M059J (cell line): ENCODE data around the gene WFDC8. TPM values are rescaled to one million over a fixed set of nuclear protein-coding genes. Genes with fewer than 3 reads are reported as not detected.
"Not testable (repeated sequence)": the region's sequence is repeated elsewhere in the genome, so short reads cannot be mapped to it uniquely, and the experiment has no call there.

Experiments
- DNase-seq: peaks from one replicate; pipeline ENCODE4 v3.0.0-alpha.2; 2012; ENCODE audit warnings: low read depth
- total RNA-seq: library from RNA; depleted of rRNA; stranded (reverse); fragments of >200 nt; shearing (Covaris generic); gene quantifications from 2 replicates; pipeline ENCODE4 v1.2.3, GENCODE V29; 2014; rRNA removed

WFDC8 gene
- not detected in 2 replicates for total RNA-seq

GRCh38 chr20:45579184-45579583 is at the start of gene WFDC8:
TSS of gene WFDC8 (minus strand) at chr20:45579284. CDS start at chr20:45579247, 37 bp downstream.
- DNase-seq, result no peak

GRCh38 chr20:45626540-45626939 is 47.5 kb upstream of the WFDC8 start:
- DNase-seq, result no peak

GRCh38 chr20:45621593-45621992 is 42.5 kb upstream of the WFDC8 start:
- no peak for DNase-seq

GRCh38 chr20:45617591-45617990 is 38.5 kb upstream of the WFDC8 start:
- no peak for DNase-seq

- no peak for DNase-seq
Observed at GRCh38 chr20:45612314-45612713, 33.2 kb upstream of the WFDC8 start.

- DNase-seq, result peak; percentile 62
Observed at GRCh38 chr20:45611054-45611453, 32.0 kb upstream of the WFDC8 start.

- no peak for DNase-seq
Observed at GRCh38 chr20:45607810-45608209, 28.7 kb upstream of the WFDC8 start.

- DNase-seq, result no peak
Observed at GRCh38 chr20:45595235-45595634, 16.2 kb upstream of the WFDC8 start.

GRCh38 chr20:45593498-45593897 is 14.4 kb upstream of the WFDC8 start:
- no peak for DNase-seq

GRCh38 chr20:45592574-45593189 is 13.6 kb upstream of the WFDC8 start:
- peak; percentile 73 for DNase-seq

GRCh38 chr20:45589725-45590124 is 10.6 kb upstream of the WFDC8 start:
- no peak for DNase-seq

- peak; percentile 21 for DNase-seq
Observed at GRCh38 chr20:45588800-45589199, 9.7 kb upstream of the WFDC8 start.

- DNase-seq, result not testable (repeated sequence)
Observed at GRCh38 chr20:45585986-45586385, 6.9 kb upstream of the WFDC8 start.

- DNase-seq, result not testable (repeated sequence)
Observed at GRCh38 chr20:45584294-45584693, 5.2 kb upstream of the WFDC8 start.

- no peak for DNase-seq
Observed at GRCh38 chr20:45583502-45583901, 4.4 kb upstream of the WFDC8 start.

GRCh38 chr20:45581702-45582101 is 2.6 kb upstream of the WFDC8 start:
- no peak for DNase-seq

- DNase-seq, result no peak
Observed at GRCh38 chr20:45578231-45578630, 853 bp downstream of the WFDC8 start.

GRCh38 chr20:45576995-45577394 is 2.1 kb downstream of the WFDC8 start:
- no peak for DNase-seq

GRCh38 chr20:45575931-45576330 is 3.2 kb downstream of the WFDC8 start:
- DNase-seq, result no peak

GRCh38 chr20:45569650-45570049 is 9.4 kb downstream of the WFDC8 start:
- DNase-seq, result not testable (repeated sequence)

- no peak for DNase-seq
Observed at GRCh38 chr20:45564760-45565276, 14.3 kb downstream of the WFDC8 start.

GRCh38 chr20:45555198-45555597 is 23.9 kb downstream of the WFDC8 start:
- no peak for DNase-seq

- DNase-seq, result no peak
Observed at GRCh38 chr20:45552456-45552855, 26.6 kb downstream of the WFDC8 start.

- DNase-seq, result no peak
Observed at GRCh38 chr20:45550765-45551164, 28.3 kb downstream of the WFDC8 start.
